Activated CD4-positive, CD25-positive, alpha-beta regulatory T cell (primary cell): ENCODE measurements around the gene RICTOR.
"Not testable (repeated sequence)": the region's sequence is repeated elsewhere in the genome, so short reads cannot be mapped to it uniquely, and the experiment has no call there.

Source experiments
- DNase-seq, 4 experiments: peaks; one replicate each; lab custom pipeline; 2025; lab: John Stamatoyannopoulos, UW

The RICTOR gene

GRCh38 chr5:39055027-39055767, 19.0 kb downstream of the RICTOR start:
- DNase-seq, result no peak

GRCh38 chr5:39053189-39053588, 21.0 kb downstream of the RICTOR start:
- no peak for DNase-seq

- DNase-seq, result no peak
These were observed 22.1 kb downstream of the RICTOR start for GRCh38 chr5:39052141-39052540.

GRCh38 chr5:39049315-39049714, 24.9 kb downstream of the RICTOR start:
- DNase-seq, result no peak

- no peak for DNase-seq
These were observed 33.3 kb downstream of the RICTOR start for GRCh38 chr5:39040875-39041274.

GRCh38 chr5:39034493-39034892, 39.7 kb downstream of the RICTOR start:
- not testable (repeated sequence) for DNase-seq

GRCh38 chr5:39031041-39031440, 43.2 kb downstream of the RICTOR start:
- DNase-seq, result no peak

- no peak for DNase-seq
These were observed 48.7 kb downstream of the RICTOR start for GRCh38 chr5:39025456-39025855.

- no peak for DNase-seq
These were observed 49.3 kb downstream of the RICTOR start for GRCh38 chr5:39024884-39025283.

- DNase-seq, result no peak
These were observed 50.2 kb downstream of the RICTOR start for GRCh38 chr5:39024005-39024404.

- no peak for DNase-seq
These were observed 51.1 kb downstream of the RICTOR start for GRCh38 chr5:39023121-39023520.

- DNase-seq, result no peak
These were observed 52.0 kb downstream of the RICTOR start for GRCh38 chr5:39022151-39022550.

- no peak for DNase-seq
These were observed 52.8 kb downstream of the RICTOR start for GRCh38 chr5:39021413-39021812.

- no peak for DNase-seq
These were observed 53.7 kb downstream of the RICTOR start for GRCh38 chr5:39020458-39020857.

GRCh38 chr5:39019254-39019653, 54.9 kb downstream of the RICTOR start:
- DNase-seq, result no peak

GRCh38 chr5:39017504-39017903, 56.7 kb downstream of the RICTOR start:
- DNase-seq, result no peak

GRCh38 chr5:39016587-39017275, 57.5 kb downstream of the RICTOR start:
- DNase-seq, result no peak

GRCh38 chr5:39015743-39016586, 58.2 kb downstream of the RICTOR start:
- no peak for DNase-seq

GRCh38 chr5:39014561-39014960, 59.6 kb downstream of the RICTOR start:
- no peak for DNase-seq

GRCh38 chr5:39013938-39014337, 60.3 kb downstream of the RICTOR start:
- no peak for DNase-seq

- not testable (repeated sequence) for DNase-seq
These were observed 63.2 kb downstream of the RICTOR start for GRCh38 chr5:39010958-39011357.

GRCh38 chr5:39009981-39010380, 64.2 kb downstream of the RICTOR start:
- no peak for DNase-seq

- DNase-seq, result no peak
These were observed 64.9 kb downstream of the RICTOR start for GRCh38 chr5:39009280-39009679.
